Measurements from ENCODE around the gene STBD1. TPM values are rescaled to one million over a fixed set of nuclear protein-coding genes. Genes with fewer than 3 reads are reported as not detected.
A peak's percentile ranks its signal among the peaks of the same experiment; 100 is the strongest.

Gene STBD1
- total and polyA plus RNA-seq, 9 of the 15 experiments (the other 6 are each of a cell fraction or from before 2014, with no cell fraction given) = 0.08 to 0.64 (median 0.27) TPM; not detected in 2

- TF ChIP-seq, protein P1, sequence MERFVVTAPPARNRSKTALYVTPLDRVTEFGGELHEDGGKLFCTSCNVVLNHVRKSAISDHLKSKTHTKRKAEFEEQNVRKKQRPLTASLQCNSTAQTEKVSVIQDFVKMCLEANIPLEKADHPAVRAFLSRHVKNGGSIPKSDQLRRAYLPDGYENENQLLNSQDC (CRISPR knock-in tag; IDR thresholded peaks at IDR 0.05) = no peak
- TF ChIP-seq RNF219 (CRISPR knock-in tag; IDR thresholded peaks at IDR 0.05) (no peak), ZNF274 (IDR thresholded peaks at IDR 0.05; ENCODE audit: borderline replicate concordance, low read depth, low read length) (no peak), HSF4 (CRISPR knock-in tag; IDR thresholded peaks at IDR 0.05; ENCODE audit: borderline replicate concordance) (no peak), ZNF511 (CRISPR knock-in tag; IDR thresholded peaks at IDR 0.05) (no peak), CCNT2 (IDR thresholded peaks at IDR 0.05; ENCODE audit: borderline replicate concordance, extremely low read depth, insufficient read length, low read depth, low read length) (peak; percentile 67), NONO (IDR thresholded peaks at IDR 0.05; ENCODE audit: low read depth in 2 of 2, low read length in 1 of 2) (0 out of 4 replicates have a peak, but pooled peaks of 1 of the 2 experiments have one; percentile 15), CC2D1A (IDR thresholded peaks at IDR 0.05) (peak; percentile 53; the same call in 1 of the 2 replicates)
- TF ChIP-seq, protein P2, sequence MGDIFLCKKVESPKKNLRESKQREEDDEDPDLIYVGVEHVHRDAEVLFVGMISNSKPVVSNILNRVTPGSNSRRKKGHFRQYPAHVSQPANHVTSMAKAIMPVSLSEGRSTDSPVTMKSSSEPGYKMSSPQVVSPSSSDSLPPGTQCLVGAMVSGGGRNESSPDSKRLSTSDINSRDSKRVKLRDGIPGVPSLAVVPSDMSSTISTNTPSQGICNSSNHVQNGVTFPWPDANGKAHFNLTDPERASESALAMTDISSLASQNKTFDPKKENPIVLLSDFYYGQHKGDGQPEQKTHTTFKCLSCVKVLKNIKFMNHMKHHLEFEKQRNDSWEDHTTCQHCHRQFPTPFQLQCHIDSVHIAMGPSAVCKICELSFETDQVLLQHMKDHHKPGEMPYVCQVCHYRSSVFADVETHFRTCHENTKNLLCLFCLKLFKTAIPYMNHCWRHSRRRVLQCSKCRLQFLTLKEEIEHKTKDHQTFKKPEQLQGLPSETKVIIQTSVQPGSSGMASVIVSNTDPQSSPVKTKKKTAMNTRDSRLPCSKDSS (IDR thresholded peaks at IDR 0.05; ENCODE audit: low read depth, partially characterized antibody) = no peak
- TF ChIP-seq, protein P3, sequence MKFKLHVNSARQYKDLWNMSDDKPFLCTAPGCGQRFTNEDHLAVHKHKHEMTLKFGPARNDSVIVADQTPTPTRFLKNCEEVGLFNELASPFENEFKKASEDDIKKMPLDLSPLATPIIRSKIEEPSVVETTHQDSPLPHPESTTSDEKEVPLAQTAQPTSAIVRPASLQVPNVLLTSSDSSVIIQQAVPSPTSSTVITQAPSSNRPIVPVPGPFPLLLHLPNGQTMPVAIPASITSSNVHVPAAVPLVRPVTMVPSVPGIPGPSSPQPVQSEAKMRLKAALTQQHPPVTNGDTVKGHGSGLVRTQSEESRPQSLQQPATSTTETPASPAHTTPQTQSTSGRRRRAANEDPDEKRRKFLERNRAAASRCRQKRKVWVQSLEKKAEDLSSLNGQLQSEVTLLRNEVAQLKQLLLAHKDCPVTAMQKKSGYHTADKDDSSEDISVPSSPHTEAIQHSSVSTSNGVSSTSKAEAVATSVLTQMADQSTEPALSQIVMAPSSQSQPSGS (CRISPR knock-in tag; IDR thresholded peaks at IDR 0.05) = no peak
Measured at GRCh38 chr4:76301068-76301774, 5.3 kb upstream of the STBD1 start (continued).
